Smooth muscle cell of the coronary artery (primary cell): ENCODE data around the gene SNX1. TPM values are rescaled to one million over a fixed set of nuclear protein-coding genes. Genes with fewer than 3 reads are reported as not detected.

Experiments used
- total RNA-seq: library from RNA; depleted of rRNA; stranded (reverse); fragments of >200 nt; gene quantifications from 2 replicates; pipeline ENCODE4 v1.2.3, GENCODE V29; 2014; ENCODE audit warnings: low replicate concordance

The SNX1 gene
- 39.0 and 45.2 TPM in 2 replicates for total RNA-seq

GRCh38 chr15:64095795-64096667 is at the start of gene SNX1:
SNX1 (plus strand) TSS chr15:64095982; CDS start chr15:64096014, 32 bp downstream.

GRCh38 chr15:64046421-64047153 is 49.2 kb upstream of the SNX1 start, which contains the start of gene DAPK2:
DAPK2 (minus strand) TSS chr15:64046485; CDS start chr15:64040261, 6,224 bp downstream.

DNA sequence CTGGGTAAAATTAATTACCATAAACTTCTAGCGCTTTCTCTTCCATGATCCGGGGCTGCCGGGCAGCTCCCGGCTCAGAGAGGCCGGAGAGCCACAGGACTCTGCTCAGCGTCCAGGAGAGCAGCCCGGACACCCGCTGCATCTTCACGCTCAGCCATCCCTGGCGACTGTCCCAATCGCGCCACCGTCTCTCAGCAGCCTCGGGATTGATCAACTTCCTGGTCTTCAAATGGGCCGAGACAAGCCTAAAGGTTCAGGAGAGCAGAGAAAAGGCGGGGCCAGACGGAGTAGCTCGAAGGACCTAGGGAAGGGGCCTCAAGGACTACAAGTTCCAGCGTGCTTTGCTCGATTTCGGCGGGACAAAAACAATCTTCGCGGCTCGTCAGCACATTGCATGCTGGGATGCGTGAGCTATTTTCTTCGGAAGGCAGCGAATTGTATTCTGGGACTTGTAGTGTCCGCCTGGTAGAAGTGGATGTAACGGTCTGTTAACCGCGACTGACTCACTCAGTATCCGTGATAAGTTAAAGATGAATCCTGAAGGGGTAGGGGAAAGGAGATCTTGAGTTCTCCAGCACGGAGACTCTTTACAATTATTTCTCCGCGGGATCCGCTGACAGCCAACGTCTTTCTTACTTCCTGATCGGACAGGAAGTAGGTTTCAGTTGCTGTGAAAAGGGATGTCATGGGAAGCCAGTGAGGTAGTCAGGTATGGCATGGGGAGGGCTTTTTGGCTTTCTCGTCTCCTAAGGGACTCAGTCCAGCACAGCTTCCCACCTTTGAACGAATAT is 2.0 kb upstream of the SNX1 start, which contains the start of gene CIAO2A:
Gene CIAO2A (minus strand): TSS at position 212 of the 791 bp plus-strand sequence. CDS start 70 bp downstream, at position 142.

DNA sequence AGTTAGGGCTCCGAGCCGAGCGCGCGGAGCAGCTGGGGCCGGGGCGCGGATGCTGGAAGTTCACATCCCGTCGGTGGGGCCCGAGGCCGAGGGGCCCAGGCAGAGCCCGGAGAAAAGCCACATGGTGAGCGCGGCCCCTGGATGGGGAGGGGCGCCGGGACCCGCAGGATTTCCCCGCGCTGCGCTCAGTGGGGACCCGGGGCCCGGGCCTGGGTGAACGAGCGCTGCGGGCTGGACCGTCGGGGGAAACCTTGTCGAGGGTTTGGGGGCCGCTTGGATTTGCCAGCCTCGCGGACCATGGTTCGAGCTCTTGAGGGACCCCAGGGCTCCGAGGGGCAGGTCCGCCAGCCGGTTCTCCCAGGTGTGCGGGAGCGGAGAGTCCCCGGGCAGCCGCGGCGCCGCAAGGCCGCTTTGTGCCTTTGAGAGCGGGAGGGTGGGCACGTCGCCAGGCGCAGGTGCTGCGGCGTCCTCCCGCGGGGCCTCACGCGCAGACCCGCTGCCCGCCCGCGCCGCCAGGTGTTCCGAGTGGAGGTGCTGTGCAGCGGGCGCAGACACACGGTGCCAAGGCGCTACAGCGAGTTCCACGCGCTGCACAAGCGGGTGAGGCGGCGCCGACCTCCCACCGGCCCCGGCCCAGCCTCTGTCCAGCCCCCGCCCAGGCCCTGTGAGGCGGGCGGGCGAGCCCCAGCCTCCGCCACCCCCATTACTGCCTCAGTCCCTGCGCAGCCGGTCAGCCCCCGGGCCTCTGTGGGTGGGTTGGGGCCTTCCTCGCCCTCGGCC is 56.1 kb downstream of the SNX1 start, which contains the start of gene SNX22:
Gene SNX22 (plus strand): TSS at position 5 of the 780 bp plus-strand sequence. CDS start 45 bp downstream, at position 50.

DNA sequence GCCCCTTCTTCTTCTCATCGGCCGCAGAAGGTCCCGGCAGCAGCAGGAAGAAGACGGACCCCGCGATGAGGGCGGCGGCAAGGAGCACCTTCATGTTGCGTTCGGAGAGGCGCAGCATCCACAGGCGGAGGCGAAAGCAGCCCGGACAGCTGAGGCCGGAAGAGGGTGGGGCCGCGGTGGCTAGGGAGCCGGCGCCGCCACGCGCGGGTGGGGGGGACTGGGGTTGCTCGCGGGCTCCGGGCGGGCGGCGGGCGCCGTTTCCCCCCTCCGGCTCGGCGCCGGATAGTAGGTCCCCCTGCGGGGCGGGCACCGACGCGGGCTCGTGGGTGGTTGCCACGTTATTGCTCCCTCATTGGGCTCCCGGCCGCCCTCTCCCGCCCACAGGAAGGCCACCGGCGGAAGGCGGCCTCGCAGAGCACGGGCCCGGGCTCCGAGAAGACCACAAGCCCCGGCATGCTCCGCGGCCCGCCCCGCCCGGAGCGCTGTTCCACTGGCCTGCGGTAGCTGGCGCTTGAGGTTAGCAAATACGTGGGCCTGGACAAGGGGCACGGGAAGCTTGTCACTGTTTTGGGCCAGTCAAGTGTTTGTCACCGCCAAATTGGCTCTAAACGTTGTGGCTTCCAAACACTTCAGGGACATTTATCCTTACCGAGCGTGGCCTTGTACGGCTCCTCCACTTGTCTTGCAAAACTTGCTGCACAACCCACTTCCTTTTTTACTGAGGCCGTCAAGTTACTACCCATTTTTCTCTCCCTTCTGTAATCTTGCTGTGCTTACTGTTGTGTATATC is 67.3 kb downstream of the SNX1 start, which contains the start of gene PPIB:
Gene PPIB (minus strand): TSS at position 154 of the 790 bp plus-strand sequence. CDS start 36 bp downstream, at position 118.

Other genes starting within 250 kb of the SNX1 start
- gene DAPK2, start 49.5 kb upstream of the SNX1 start, total RNA-seq = 0.30 and 8.1 TPM in 2 replicates
- gene CIAO2A, start 2.1 kb upstream of the SNX1 start, total RNA-seq = 20.2 and 49.8 TPM in 2 replicates
- gene SNX22, start 55.7 kb downstream of the SNX1 start, total RNA-seq = 0.23 and 0.47 TPM in 2 replicates
- gene PPIB, start 67.0 kb downstream of the SNX1 start, total RNA-seq = 1,374 and 1,538 TPM in 2 replicates